Central memory CD8-positive, alpha-beta T cell (primary cell): ENCODE measurements around the gene MORC3.

Experiments used
- ATAC-seq: fragments of 150-1000 bp; cut with Tn5 transposase; replicated peaks from 2 replicates; pipeline ENCODE4 v1.10.0; 2022; ENCODE audit warnings: mild to moderate bottlenecking, moderate FRiP score, moderate number of reproducible peaks; ENCODE audit not compliant: poor library complexity, severe bottlenecking; ENCODE audit errors: extremely low read depth
- DNase-seq, 2 donors: peaks; one replicate each; pipeline ENCODE4 v3.0.0; 2021; ENCODE audit warnings: low spot score in 2 of 2
- H3K27ac Mint-ChIP-seq: one replicate; pipeline ENCODE4 v1.8.0; 2022; ENCODE audit warnings: low read depth, mild to moderate bottlenecking, moderate library complexity, mixed read lengths
- H3K27me3 Mint-ChIP-seq: one replicate; pipeline ENCODE4 v1.8.0; 2022; ENCODE audit warnings: mixed read lengths
- H3K36me3 Mint-ChIP-seq: one replicate; pipeline ENCODE4 v1.8.0; 2022; ENCODE audit warnings: mild to moderate bottlenecking, moderate library complexity, mixed read lengths; ENCODE audit not compliant: insufficient read depth
- H3K4me1 Mint-ChIP-seq: one replicate; pipeline ENCODE4 v1.8.0; 2022; ENCODE audit warnings: mixed read lengths
- H3K4me3 Mint-ChIP-seq: one replicate; pipeline ENCODE4 v1.8.0; 2022; ENCODE audit warnings: mild to moderate bottlenecking, moderate library complexity, mixed read lengths
- H3K9me3 Mint-ChIP-seq: one replicate; pipeline ENCODE4 v1.8.0; 2022; ENCODE audit warnings: mixed read lengths

MORC3 gene

DNA sequence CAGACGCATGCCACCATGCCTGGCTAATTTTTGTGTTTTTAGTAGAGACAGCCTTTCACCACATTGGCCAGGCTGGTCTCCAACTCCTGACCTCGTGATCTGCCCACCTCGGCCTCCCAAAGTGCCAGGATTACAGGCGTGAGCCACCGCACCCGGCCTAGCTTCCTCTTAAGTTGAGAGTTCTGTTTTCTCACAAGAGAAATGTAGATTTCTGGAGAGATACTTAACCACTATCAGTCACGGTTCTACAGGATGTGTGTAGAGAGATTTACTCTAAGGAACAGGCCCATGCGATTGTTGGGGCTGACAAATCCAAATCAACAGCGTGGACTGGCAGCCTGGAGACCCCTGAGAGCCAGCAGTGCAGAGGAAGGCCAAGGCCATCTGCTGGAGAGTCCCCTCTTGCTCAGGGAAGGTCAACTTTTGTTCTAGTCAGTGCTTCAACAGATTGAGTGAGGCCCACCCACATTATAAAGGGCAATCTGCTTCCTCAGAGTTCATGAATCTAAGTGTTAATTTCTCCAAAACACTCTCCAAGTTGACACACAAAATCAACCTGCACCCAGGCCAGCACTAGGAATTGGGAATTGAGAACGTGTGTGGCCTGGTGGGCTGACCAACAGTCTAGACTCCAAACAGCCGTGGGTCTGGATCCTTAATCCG lies 103.9 kb downstream of the MORC3 start:
- no peaks in the 10 kb centered on the region for H3K9me3 Mint-ChIP-seq
- no peak overlapping the region for H3K4me3 Mint-ChIP-seq
- DNase-seq (no peak), ATAC-seq (no peak)
- no peak overlapping the region for H3K27ac Mint-ChIP-seq
- H3K4me1 Mint-ChIP-seq, result no peaks in the 10 kb centered on the region
- no peaks in the 10 kb centered on the region for H3K27me3 Mint-ChIP-seq
- H3K36me3 Mint-ChIP-seq, result peaks cover 3% of the 10 kb centered on the region

DNA sequence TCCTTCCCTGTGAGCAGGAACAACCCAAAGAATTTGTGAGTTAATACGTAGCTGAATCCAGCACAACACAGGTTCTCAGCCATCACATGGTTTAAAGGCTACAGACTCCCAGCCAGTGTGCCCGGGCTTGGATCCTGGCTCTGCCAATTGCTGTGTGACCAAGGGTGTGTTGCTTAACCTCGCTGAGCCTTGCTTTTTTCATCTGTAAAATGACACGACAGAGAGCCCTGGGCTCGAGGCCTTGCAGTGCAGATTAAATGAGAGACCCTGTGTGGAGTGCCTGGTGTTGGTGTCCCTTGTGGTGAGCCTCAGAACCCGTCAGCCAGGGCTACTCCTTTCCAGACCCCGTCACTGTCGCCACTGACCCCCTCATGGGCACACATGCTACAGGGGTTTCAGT lies 104.6 kb downstream of the MORC3 start:
- H3K9me3 Mint-ChIP-seq, result no peaks in the 10 kb centered on the region
- H3K36me3 Mint-ChIP-seq, result peaks cover 3% of the 10 kb centered on the region
- ATAC-seq (no peak), DNase-seq (no peak)
- no peak overlapping the region for H3K4me3 Mint-ChIP-seq
- no peak overlapping the region for H3K27ac Mint-ChIP-seq
- peaks cover 3% of the 10 kb centered on the region for H3K4me1 Mint-ChIP-seq
- H3K27me3 Mint-ChIP-seq, result no peaks in the 10 kb centered on the region

DNA sequence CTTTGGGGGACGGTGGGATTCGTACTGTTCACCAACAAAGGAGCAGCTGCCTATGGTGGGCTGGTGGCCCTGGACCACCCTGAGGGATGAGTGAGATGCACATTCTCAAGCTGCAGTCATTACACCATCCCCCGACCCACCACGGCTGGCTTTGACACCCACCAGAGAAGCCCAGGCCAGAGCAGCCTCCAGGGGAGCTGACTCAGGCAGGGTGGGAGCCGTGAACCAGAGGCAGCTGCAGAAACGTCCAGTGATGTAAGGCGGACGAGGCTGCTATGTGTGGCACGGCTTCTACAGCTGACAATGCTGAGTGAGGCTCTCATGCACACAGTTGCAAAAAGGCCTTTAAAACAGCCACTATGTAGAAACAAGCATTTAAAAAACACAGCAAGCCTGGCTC lies 105.3 kb downstream of the MORC3 start:
- peaks cover 3% of the 10 kb centered on the region for H3K36me3 Mint-ChIP-seq
- H3K9me3 Mint-ChIP-seq, result no peaks in the 10 kb centered on the region
- peaks cover 10% of the 10 kb centered on the region for H3K4me1 Mint-ChIP-seq
- DNase-seq (no peak), ATAC-seq (no peak)
- H3K4me3 Mint-ChIP-seq, result no peak overlapping the region
- H3K27me3 Mint-ChIP-seq, result no peaks in the 10 kb centered on the region
- no peak overlapping the region for H3K27ac Mint-ChIP-seq
